A549 (cell line): ENCODE measurements around the gene CPZ. TPM values are rescaled to one million over a fixed set of nuclear protein-coding genes. Genes with fewer than 3 reads are reported as not detected.

Experiments used
- ATAC-seq, 2 experiments: fragments of 200-7000 bp in 1 of 2; fragments of >200 bp in 1 of 2; cut with Nextera tagmentation in 1 of 2; cut with Tn5 transposase in 1 of 2; 3 replicates each; pipeline versions ENCODE4 v1.8.0 to v1.9.1; 2018 to 2020; ENCODE audit warnings: mild to moderate bottlenecking in 1 of 2, moderate library complexity in 1 of 2
- CTCF ChIA-PET: fragments of 300-600 bp; sonication (Branson Sonifier 250); formaldehyde crosslinking; extraction: SDS; loops from one replicate; lab custom pipeline; 2021; ENCODE audit warnings: antibody characterized with exemption, inconsistent platforms; lab: Yijun Ruan, JAX
- POLR2A ChIA-PET: fragments of 350-600 bp; formaldehyde crosslinking; extraction: SDS; loops from one replicate; lab custom pipeline; 2021; ENCODE audit warnings: antibody characterized with exemption, inconsistent platforms; lab: Yijun Ruan, JAX
- DNase-seq, 2 experiments: peaks; one replicate each; pipeline versions ENCODE4 v3.0.0 to v3.0.0-alpha.2; 2011 to 2016; ENCODE audit warnings: low read depth in 1 of 2, low spot score in 1 of 2
- FAIRE-seq: peaks from 2 replicates; lab custom pipeline; 2011; peaks lifted over from hg19 to GRCh38; lab: Jason Lieb, UNC
- H3K27ac ChIP-seq, 2 experiments: fragments of >200 bp; sonication (Bioruptor Twin); formaldehyde crosslinking; 3 replicates each; pipeline ENCODE4 v1.5.1; 2016 to 2017
- H3K4me1 ChIP-seq: fragments of >200 bp; sonication (Bioruptor Twin); formaldehyde crosslinking; 3 replicates; pipeline ENCODE4 v1.6.1; 2016
- H3K4me2 ChIP-seq: fragments of >200 bp; sonication (Bioruptor Twin); formaldehyde crosslinking; 3 replicates; pipeline ENCODE4 v1.6.1; 2016
- H3K4me3 ChIP-seq: fragments of >200 bp; sonication (Bioruptor Twin); formaldehyde crosslinking; 3 replicates; pipeline ENCODE4 v1.5.1; 2016
- H3K9me3 ChIP-seq: fragments of >200 bp; sonication (Bioruptor Twin); formaldehyde crosslinking; 3 replicates; pipeline ENCODE4 v1.6.1; 2016
- BHLHE40 ChIP-seq: IDR thresholded peaks from 2 replicates; pipeline ENCODE4 v1.6.1; 2012; ENCODE audit warnings: low read depth, low read length, inconsistent platforms
- CBX2 ChIP-seq: fragments of 200-600 bp; sonication (generic); IDR thresholded peaks from 2 replicates; pipeline ENCODE4 v1.6.1; 2016; ENCODE audit warnings: low read depth, mild to moderate bottlenecking, borderline replicate concordance
- CEBPB ChIP-seq, 2 experiments: fragments of >200 bp in 1 of 2; sonication (Bioruptor Twin) in 1 of 2; formaldehyde crosslinking in 1 of 2; IDR thresholded peaks; 2 replicates each; pipeline ENCODE4 v1.6.1; 2012 to 2016
- CHD2 ChIP-seq: fragments of 150-350 bp; IDR thresholded peaks from 2 replicates; pipeline ENCODE4 v1.6.1; 2014; ENCODE audit warnings: low read length; ENCODE audit not compliant: partially characterized antibody
- CHD4 ChIP-seq: fragments of 200-600 bp; sonication (generic); IDR thresholded peaks from 2 replicates; pipeline ENCODE4 v1.6.1; 2016; ENCODE audit warnings: antibody characterized with exemption, mild to moderate bottlenecking, borderline replicate concordance
- EHF ChIP-seq: fragments of 250-450 bp; sonication (Bioruptor Pico); IDR thresholded peaks from 2 replicates; pipeline ENCODE4 v1.5.0; 2020; ENCODE audit warnings: mild to moderate bottlenecking
- EHMT2 ChIP-seq: fragments of 200-600 bp; sonication (generic); IDR thresholded peaks from 2 replicates; pipeline ENCODE4 v1.6.1; 2016; ENCODE audit warnings: antibody characterized with exemption, low read depth, mild to moderate bottlenecking, moderate library complexity
- EP300 ChIP-seq, 2 experiments: fragments of >200 bp; sonication (Bioruptor Twin); formaldehyde crosslinking; IDR thresholded peaks; 2 replicates in 1 of 2; 3 replicates in 1 of 2; pipeline ENCODE4 v1.6.1; 2016 to 2017
- FOSL2 ChIP-seq, 2 experiments: fragments of 450-650 bp in 1 of 2; fragments of >200 bp in 1 of 2; sonication (Bioruptor Twin) in 1 of 2; formaldehyde crosslinking; IDR thresholded peaks; 2 replicates each; pipeline versions ENCODE4 v1.5.0 to v1.6.1; 2016 to 2020; ENCODE audit warnings: mild to moderate bottlenecking in 1 of 2, moderate library complexity in 1 of 2
- HEYL ChIP-seq: fragments of 250-450 bp; sonication (Bioruptor Pico); IDR thresholded peaks from 2 replicates; pipeline ENCODE4 v1.8.0; 2021; ENCODE audit warnings: mild to moderate bottlenecking, moderate library complexity
- HOXB5 ChIP-seq: fragments of 250-450 bp; sonication (Bioruptor Pico); IDR thresholded peaks from 2 replicates; pipeline ENCODE4 v1.5.0; 2020; ENCODE audit warnings: mild to moderate bottlenecking, moderate library complexity
- JUNB ChIP-seq: fragments of >200 bp; sonication (Bioruptor Twin); formaldehyde crosslinking; IDR thresholded peaks from 2 replicates; pipeline ENCODE4 v1.6.1; 2016
- MAFK ChIP-seq: fragments of 450-650 bp; IDR thresholded peaks from 2 replicates; pipeline ENCODE4 v1.6.1; 2014; ENCODE audit not compliant: partially characterized antibody
- MAZ ChIP-seq: fragments of 150-350 bp; IDR thresholded peaks from 2 replicates; pipeline ENCODE4 v1.6.1; 2014; ENCODE audit warnings: antibody characterized with exemption, low read depth, low read length, borderline replicate concordance
- NR3C1 ChIP-seq: fragments of >200 bp; sonication (Bioruptor Twin); formaldehyde crosslinking; IDR thresholded peaks from 3 replicates; pipeline ENCODE4 v1.6.1; 2017
- PBX3 ChIP-seq: IDR thresholded peaks from 2 replicates; pipeline ENCODE4 v1.6.1; 2012
- POLR2AphosphoS2 ChIP-seq: conservative IDR thresholded peaks from 2 replicates; pipeline ENCODE4 v1.6.1; 2012; ENCODE audit warnings: low read length, improper control_type of control experiment, inconsistent platforms
- RARB ChIP-seq: fragments of 250-450 bp; sonication (Bioruptor Pico); IDR thresholded peaks from 2 replicates; pipeline ENCODE4 v1.8.0; 2021; ENCODE audit warnings: mild to moderate bottlenecking, moderate library complexity
- RCOR1 ChIP-seq: fragments of 150-350 bp; IDR thresholded peaks from 2 replicates; pipeline ENCODE4 v1.6.1; 2014; ENCODE audit warnings: antibody characterized with exemption, low read length, low read depth
- RFX5 ChIP-seq: fragments of 450-650 bp; IDR thresholded peaks from 2 replicates; pipeline ENCODE4 v1.7.1; 2014; ENCODE audit warnings: antibody characterized with exemption, mild to moderate bottlenecking, moderate library complexity
- SMC3 ChIP-seq: fragments of >200 bp; sonication (Bioruptor Twin); formaldehyde crosslinking; IDR thresholded peaks from 3 replicates; pipeline ENCODE4 v1.6.1; 2018; ENCODE audit warnings: inconsistent platforms
- TFCP2L1 ChIP-seq: fragments of 250-450 bp; sonication (Bioruptor Pico); IDR thresholded peaks from 2 replicates; pipeline ENCODE4 v1.5.0; 2021; ENCODE audit warnings: mild to moderate bottlenecking
- USF2 ChIP-seq: fragments of 450-650 bp; IDR thresholded peaks from 2 replicates; pipeline ENCODE4 v1.6.1; 2014; ENCODE audit warnings: antibody characterized with exemption
- ZFP36 ChIP-seq: fragments of 450-650 bp; IDR thresholded peaks from 2 replicates; pipeline ENCODE4 v1.6.1; 2014; ENCODE audit warnings: borderline replicate concordance; ENCODE audit not compliant: partially characterized antibody
- ZNF302 ChIP-seq: fragments of 250-450 bp; sonication (Bioruptor Pico); IDR thresholded peaks from 2 replicates; pipeline ENCODE4 v1.9.0; 2021; ENCODE audit warnings: inconsistent platforms, mild to moderate bottlenecking, moderate library complexity
- WGBS: methylation state at CpG from one replicate; pipeline ENCODE4 v1.1.6; 2017; ENCODE audit errors: missing lambda C conversion rate; 5-methylcytosine and 5-hydroxymethylcytosine counted together
- polyA plus RNA-seq, 4 experiments: library from polyadenylated mRNA; depleted of rRNA in 3 of 4; stranded (reverse); fragments of >200 nt; fragmentation: RNase III in 1 of 4; extraction: RNeasy Plus Mini Kit Qiagen cat#74134 plus additional on column Dnase treatment in 1 of 4; gene quantifications; 2 replicates in 3 of 4; 3 replicates in 1 of 4; pipeline ENCODE4 v1.2.3, GENCODE V29; 2011 to 2017
- TF ChIP-seq, protein P1 (sequence below): fragments of >200 bp; sonication (Bioruptor Twin); formaldehyde crosslinking; IDR thresholded peaks from 2 replicates; pipeline ENCODE4 v1.6.1; 2016
- TF ChIP-seq, protein P2 (sequence below): fragments of 250-450 bp; sonication (Bioruptor Pico); IDR thresholded peaks from 2 replicates; pipeline ENCODE4 v1.5.0; 2021; ENCODE audit warnings: mild to moderate bottlenecking, moderate library complexity, borderline replicate concordance
- TF ChIP-seq, protein P3 (sequence below): fragments of 200-600 bp; sonication (generic); IDR thresholded peaks from 2 replicates; pipeline ENCODE4 v1.6.1; 2016; ENCODE audit warnings: antibody characterized with exemption, mild to moderate bottlenecking, moderate library complexity

CPZ gene
- polyA plus RNA-seq, 2 of the 4 experiments (the other 2 are of a cell fraction): 0.09 to 0.21 TPM

DNA sequence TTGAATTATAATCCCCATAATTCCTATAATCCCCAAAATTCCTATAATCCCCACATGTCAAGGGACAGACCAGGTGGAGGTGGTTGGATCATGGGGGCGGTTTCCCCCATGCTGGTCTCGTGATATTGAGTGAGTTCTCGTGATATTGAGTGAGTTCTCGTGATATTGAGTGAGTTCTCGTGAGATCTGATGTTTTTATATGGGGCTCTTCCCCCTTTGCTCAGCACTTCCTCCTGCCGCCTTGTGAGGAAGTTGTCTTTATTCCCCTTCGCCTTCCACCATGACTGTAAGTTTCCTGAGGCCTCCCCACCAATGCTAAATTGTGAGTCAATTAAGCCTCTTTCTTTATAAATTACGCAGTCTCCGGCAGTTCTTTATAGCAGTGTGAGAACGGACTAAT is 48.9 kb upstream of the CPZ start:
- CTCF ChIA-PET: interaction anchor here (1.4 kb wide), 1 partner anchor 42 kb away, joined by 3 read pairs; no protein-coding TSS in a partner anchor
- 89% methylated on average over 10 of the region's 10 CpGs for WGBS
- H3K4me1 ChIP-seq: peaks cover 16% of the 10 kb centered on the region
- POLR2A ChIA-PET: no interaction called here
- no peak overlapping the region for H3K27ac ChIP-seq
- H3K4me2 ChIP-seq: no peak overlapping the region
- no peak for FAIRE-seq
- TF ChIP-seq PBX3 (no peak), EHMT2 (no peak), CHD2 (no peak), HEYL (CRISPR knock-in tag) (no peak), MAZ (no peak), CEBPB (IDR thresholded peaks at IDR 0.05) (no peak), ZNF302 (CRISPR knock-in tag) (no peak), EHF (CRISPR knock-in tag) (no peak), RCOR1 (no peak), MAFK (no peak), JUNB (no peak), POLR2AphosphoS2 (no peak), ZFP36 (no peak), TFCP2L1 (CRISPR knock-in tag) (no peak)
- TF ChIP-seq, protein P1, sequence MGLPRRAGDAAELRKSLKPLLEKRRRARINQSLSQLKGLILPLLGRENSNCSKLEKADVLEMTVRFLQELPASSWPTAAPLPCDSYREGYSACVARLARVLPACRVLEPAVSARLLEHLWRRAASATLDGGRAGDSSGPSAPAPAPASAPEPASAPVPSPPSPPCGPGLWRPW: no peak
- TF ChIP-seq, protein P2, sequence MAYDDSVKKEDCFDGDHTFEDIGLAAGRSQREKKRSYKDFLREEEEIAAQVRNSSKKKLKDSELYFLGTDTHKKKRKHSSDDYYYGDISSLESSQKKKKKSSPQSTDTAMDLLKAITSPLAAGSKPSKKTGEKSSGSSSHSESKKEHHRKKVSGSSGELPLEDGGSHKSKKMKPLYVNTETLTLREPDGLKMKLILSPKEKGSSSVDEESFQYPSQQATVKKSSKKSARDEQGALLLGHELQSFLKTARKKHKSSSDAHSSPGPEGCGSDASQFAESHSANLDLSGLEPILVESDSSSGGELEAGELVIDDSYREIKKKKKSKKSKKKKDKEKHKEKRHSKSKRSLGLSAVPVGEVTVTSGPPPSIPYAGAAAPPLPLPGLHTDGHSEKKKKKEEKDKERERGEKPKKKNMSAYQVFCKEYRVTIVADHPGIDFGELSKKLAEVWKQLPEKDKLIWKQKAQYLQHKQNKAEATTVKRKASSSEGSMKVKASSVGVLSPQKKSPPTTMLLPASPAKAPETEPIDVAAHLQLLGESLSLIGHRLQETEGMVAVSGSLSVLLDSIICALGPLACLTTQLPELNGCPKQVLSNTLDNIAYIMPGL (CRISPR knock-in tag): no peak
- TF ChIP-seq, protein P3, sequence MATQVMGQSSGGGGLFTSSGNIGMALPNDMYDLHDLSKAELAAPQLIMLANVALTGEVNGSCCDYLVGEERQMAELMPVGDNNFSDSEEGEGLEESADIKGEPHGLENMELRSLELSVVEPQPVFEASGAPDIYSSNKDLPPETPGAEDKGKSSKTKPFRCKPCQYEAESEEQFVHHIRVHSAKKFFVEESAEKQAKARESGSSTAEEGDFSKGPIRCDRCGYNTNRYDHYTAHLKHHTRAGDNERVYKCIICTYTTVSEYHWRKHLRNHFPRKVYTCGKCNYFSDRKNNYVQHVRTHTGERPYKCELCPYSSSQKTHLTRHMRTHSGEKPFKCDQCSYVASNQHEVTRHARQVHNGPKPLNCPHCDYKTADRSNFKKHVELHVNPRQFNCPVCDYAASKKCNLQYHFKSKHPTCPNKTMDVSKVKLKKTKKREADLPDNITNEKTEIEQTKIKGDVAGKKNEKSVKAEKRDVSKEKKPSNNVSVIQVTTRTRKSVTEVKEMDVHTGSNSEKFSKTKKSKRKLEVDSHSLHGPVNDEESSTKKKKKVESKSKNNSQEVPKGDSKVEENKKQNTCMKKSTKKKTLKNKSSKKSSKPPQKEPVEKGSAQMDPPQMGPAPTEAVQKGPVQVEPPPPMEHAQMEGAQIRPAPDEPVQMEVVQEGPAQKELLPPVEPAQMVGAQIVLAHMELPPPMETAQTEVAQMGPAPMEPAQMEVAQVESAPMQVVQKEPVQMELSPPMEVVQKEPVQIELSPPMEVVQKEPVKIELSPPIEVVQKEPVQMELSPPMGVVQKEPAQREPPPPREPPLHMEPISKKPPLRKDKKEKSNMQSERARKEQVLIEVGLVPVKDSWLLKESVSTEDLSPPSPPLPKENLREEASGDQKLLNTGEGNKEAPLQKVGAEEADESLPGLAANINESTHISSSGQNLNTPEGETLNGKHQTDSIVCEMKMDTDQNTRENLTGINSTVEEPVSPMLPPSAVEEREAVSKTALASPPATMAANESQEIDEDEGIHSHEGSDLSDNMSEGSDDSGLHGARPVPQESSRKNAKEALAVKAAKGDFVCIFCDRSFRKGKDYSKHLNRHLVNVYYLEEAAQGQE: no peak
- H3K4me3 ChIP-seq: no peak overlapping the region
- no peaks in the 10 kb centered on the region for H3K9me3 ChIP-seq
- no peak for ATAC-seq
- no peak for DNase-seq

DNA sequence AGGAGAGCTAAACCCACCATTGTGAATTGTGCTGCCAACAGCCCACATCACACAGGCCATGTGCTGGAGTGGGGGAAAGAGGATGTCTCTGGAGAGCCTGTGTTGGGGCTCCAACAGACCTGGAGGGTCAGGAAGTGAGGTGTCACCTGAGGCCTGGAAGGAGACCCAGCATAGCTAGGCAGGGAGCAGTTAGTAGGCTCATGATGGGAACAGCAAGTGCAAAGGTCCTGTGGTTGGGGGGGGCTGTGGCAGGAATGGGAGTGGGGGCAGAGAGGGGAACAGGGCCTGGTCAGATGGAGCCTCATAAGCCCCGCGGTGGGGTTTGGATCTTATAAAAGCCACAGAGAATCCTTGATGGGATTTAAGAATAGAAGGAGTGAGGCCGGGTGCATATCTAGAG is 48.3 kb upstream of the CPZ start:
- ATAC-seq: no peak
- no peak for DNase-seq
- no peak for TF ChIP-seq CHD4
- TF ChIP-seq MAFK: no peak
- no peak for TF ChIP-seq SMC3
- no peak for TF ChIP-seq BHLHE40
- no peak for TF ChIP-seq FOSL2 (IDR thresholded peaks at IDR 0.05)
- TF ChIP-seq FOSL2 (CRISPR knock-in tag; IDR thresholded peaks at IDR 0.05): no peak
- TF ChIP-seq EHMT2: no peak
- no peak for TF ChIP-seq ZNF302 (CRISPR knock-in tag)
- TF ChIP-seq RFX5: no peak
- no peak for TF ChIP-seq PBX3
- no peak for TF ChIP-seq CBX2
- TF ChIP-seq USF2: no peak
- TF ChIP-seq RARB: no peak
- no peak for TF ChIP-seq HOXB5 (CRISPR knock-in tag)
- TF ChIP-seq, protein P1: no peak
- TF ChIP-seq NR3C1: no peak
- TF ChIP-seq EP300 (IDR thresholded peaks at IDR 0.05): no peak
- CTCF ChIA-PET: interaction anchor here (1.4 kb wide), 1 partner anchor 42 kb away, joined by 3 read pairs; no protein-coding TSS in a partner anchor
- Histone ChIP-seq H3K4me1 (peaks cover 10% of the 10 kb centered on the region), H3K4me3 (no peak overlapping the region), H3K27ac (no peak overlapping the region), H3K4me2 (no peak overlapping the region), H3K9me3 (no peaks in the 10 kb centered on the region)
- WGBS: 88% methylated on average over 3 of the region's 3 CpGs
- POLR2A ChIA-PET: no interaction called here
- FAIRE-seq: no peak
